HG02884 (cell line): ENCODE results near the gene TMEM248.
"Not testable (repeated sequence)": the region's sequence is repeated elsewhere in the genome, so short reads cannot be mapped to it uniquely, and the experiment has no call there.

Experiments used
- ATAC-seq: cut with Tn5 transposase; IDR thresholded peaks from one replicate; pipeline ENCODE4 v1.9.1; 2021; ENCODE audit warnings: mild to moderate bottlenecking, moderate library complexity; ENCODE audit not compliant: unreplicated experiment

The TMEM248 gene

GRCh38 chr7:66908598-66908997 lies 12.4 kb upstream of the TMEM248 start:
- not testable (repeated sequence) for ATAC-seq

DNA sequence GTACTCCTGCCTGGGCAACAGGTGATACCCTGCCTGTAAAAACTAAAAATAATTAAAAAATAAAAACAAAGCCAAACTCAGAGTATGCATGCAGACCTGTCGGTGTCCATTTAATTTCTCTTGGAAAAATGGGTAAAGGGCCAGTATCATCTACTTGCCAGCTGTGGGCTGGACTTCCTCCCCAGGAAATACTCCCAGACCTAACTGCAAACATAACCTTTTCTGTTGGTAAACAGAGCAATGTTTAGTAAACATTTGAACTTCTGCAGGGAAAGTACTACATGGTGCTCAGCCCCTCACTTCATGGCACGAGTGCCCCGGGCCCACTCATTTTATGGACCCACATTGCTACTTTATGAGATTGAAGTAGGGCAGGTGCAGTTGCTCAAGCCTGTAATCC lies 10.2 kb upstream of the TMEM248 start:
- no peak for ATAC-seq

GRCh38 chr7:66911191-66911590 lies 9.8 kb upstream of the TMEM248 start:
- ATAC-seq: not testable (repeated sequence)

DNA sequence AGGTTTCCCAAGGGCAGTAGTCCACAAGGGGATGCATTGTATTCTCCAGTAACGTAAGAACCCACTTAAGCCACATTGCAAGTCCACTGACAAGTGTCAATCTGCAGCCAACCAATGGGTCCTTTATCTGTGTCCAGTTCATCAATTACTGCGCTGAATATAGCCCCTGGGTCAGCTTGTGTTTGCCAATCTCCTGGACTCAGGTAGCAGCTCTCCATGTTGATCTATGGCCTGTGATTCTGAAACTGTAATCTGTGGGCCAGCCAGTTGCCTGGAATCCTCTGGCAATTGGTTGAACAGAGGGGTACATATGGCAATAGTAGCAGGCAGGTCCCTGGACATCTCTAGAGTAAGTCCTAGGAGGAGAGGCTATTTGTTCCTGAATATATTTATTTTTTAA lies 8.8 kb upstream of the TMEM248 start:
- ATAC-seq: no peak

DNA sequence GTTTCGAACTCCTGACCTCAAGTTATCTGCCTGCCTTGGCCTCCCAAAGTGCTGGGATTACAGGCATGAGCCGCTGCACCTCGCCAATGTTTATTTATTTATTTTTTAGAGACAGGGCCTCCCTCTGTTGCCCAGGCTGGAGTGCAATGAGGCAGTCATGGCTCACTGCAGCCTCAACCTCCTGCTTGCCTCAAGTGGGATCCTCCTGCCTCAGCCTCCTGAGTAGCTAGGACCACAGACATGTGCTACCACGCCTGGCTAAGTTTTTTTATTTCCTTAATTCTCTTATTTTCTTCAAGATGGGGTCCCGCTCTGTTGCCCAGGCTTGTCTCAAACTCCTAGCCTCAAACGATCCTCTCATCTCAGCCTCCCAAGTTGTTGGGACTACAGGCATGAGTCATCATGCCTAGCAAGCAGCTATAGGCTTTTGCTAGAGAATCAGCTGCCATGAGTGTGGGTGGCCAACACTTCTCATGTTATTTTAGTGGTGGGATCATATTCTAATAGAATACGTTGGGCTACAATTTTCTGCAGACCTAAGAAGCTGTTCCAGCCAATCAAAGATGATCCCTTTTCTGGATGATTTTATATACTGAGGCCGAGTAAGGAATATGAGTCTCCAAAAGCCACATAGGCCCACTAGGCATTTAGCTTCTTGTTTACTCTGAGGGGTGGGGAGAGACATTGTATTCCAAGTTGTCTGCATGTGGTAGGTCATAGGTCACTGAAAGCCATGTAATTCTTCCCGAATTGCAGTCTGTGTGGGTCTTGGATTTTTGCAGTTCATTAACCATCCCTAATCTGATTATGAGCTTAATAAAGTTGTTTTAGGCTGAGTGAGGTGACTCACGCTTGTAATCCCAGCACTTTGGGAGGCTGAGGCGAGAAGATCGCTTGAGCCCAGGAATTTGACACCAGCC lies 7.6 kb upstream of the TMEM248 start:
- ATAC-seq: no peak

DNA sequence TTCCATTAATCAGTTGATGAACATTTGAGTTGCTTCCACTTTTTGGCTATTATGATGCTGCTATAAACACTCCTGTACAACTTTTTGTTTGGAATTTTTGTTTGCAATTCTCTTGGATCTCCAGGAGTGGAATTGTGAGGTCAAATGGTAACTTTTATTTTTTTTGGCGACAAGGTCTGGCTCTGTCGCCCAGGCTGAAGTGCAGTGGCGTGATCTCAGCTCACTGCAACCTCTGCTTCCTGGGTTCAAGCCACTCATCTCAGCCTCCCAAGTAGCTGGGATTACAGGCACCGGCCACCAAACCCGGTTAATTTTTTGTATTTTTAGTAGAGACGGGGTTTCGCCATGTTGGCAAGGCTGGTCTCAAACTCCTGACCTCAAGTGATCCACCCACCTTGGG lies 3.1 kb upstream of the TMEM248 start:
- not testable (repeated sequence) for ATAC-seq

DNA sequence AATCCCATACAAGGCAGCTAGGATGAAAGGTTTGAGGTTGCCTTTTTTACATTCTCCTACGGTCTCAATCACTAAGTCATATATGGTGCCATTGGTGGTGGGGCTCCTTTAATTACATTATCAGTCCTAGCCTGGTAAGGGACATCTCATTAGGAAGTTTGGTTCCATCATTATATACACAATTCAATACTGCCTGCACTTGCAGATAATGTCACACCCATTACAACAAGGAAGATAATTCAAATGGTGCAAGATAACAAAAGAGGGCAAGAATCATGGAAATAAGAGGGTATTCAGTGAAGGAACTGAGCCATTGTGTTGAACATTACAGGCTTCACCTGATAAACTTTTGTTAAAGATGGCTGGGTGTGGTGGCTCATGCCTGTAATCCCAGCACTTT lies 1.7 kb upstream of the TMEM248 start:
- no peak for ATAC-seq

GRCh38 chr7:66919704-66920103 lies 1.3 kb upstream of the TMEM248 start:
- no peak for ATAC-seq

DNA sequence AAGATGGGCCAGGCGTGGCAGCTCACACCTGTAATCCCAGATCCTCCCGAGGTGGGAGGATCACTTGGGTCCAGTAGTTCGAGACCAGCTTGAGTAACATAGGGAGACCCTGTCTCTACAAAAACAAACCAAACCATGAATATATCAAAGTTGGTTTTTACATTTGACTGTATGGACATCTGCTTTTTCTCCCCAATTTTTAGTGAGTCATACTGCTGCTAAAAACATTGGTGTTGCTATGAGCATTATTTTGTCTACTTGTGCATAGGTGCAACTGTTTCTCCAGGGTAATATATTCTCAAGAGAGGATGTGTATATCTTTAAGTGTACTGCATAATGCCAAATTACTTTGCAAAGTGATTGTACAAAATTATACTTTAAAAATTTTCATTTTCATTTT lies 769 bp upstream of the TMEM248 start:
- no peak for ATAC-seq

GRCh38 chr7:66921396-66921917 lies 432 bp downstream of the TMEM248 start:
- peak; percentile 14 for ATAC-seq

DNA sequence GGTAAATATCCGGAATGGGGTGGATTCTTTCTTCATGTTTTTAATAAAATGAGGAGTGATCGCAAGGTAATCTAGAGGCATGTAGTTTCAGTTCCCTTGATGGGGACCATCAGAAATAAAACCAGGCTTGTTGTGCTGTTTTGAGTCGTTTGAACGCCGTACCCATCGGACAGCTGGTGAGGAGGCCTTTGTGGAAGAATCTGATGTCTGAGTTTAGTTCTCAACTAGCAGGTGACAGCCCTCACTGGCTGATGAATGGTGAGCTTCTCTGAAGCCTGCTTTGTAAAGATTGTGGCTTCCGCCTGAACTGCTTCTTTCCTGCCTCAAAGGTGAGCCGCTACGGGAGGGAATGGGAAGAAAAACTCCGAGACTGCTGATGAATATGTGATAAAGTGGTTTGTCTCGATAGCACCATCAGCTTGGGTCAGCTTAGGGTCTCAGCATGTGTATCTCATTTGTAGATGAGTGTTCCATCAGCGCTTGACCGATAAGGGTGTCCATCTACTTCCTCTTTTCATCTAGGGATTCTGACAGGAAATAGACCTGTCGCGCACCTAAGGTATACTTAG lies 977 bp downstream of the TMEM248 start:
- no peak for ATAC-seq

DNA sequence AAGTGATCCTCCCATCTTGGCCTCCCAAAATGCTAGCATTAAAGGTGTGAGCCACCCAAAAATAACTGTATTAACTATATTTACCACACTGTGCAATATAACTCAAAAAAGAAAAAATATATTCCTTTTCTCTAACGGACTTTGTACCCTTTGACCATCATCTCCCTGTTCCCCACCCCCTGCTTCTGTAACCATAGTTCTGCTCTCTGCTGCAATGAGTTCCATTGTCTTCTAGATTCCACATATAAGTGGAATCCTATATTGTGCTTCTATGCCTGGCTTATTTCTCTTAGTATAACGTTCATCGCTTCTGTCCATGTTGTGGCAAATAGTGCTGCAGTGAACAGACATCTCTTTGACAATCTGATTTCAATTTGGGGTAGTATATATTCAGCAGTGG lies 4.2 kb downstream of the TMEM248 start:
- no peak for ATAC-seq

DNA sequence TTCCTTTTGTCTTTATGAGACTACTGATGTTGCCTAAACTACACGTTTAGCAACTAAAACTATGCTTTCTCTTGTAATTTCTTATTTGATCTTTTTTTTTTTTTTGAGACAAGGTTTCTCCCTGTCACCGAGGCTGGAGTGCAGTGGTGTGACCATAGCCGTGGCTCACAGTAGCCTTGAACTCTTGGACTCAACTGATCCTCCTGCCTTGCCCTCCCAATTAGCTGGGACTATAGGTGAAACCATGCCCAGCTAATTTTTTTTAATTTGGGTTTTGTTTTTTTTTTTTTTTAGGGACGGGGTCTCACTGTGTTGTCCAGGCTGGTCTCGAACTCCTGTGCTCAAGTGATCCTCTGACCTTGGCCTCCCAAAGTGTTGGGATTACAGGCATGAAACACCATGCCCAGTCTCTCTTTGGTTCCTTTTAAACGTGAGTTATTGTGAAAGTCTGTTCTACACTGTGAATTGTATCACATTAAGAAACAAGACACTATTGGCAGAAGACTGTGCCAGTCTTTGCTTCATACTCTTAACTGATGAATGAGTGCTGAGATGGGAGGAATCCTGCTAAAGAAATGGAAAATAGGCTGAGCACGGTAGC lies 6.4 kb downstream of the TMEM248 start:
- no peak for ATAC-seq

DNA sequence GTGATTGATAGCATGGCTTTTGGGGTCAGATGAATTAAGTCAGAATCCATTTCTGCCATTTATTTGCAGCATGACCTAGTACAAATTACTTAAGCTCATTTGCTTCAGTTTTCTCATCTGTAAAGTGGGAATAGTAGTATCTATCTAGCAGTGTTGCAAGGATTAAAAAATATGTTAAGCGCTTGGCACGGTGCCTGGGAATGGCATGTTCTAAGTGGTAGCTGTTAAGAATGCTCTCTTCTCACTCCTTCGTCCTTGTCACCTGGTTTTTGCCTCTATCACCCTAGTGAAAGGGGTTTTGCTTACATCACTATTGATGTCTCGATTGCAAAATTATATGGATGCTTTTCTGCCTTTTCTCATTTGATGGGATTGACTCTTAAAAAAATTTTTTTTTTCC lies 7.4 kb downstream of the TMEM248 start:
- no peak for ATAC-seq

DNA sequence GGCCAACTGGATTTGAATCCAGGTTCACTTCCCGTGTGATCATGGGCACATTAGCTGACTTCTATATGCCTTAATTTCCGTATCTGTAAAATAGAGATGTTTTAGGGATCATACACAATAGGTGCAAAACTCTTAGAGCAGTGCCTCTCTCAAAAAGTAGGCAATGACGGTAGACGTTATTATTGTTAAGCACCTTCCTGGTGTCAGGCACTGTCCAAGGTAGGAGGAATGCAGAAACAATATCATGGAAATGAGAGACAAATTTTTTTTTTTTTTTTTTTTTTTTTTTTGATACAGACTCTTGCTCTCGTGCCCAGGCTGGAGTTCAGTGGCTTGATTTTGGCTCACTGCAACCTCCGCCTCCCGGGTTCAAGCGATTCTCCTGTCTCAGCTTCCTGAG lies 8.1 kb downstream of the TMEM248 start:
- no peak for ATAC-seq

GRCh38 chr7:66929935-66930334 lies 8.9 kb downstream of the TMEM248 start:
- ATAC-seq: no peak

DNA sequence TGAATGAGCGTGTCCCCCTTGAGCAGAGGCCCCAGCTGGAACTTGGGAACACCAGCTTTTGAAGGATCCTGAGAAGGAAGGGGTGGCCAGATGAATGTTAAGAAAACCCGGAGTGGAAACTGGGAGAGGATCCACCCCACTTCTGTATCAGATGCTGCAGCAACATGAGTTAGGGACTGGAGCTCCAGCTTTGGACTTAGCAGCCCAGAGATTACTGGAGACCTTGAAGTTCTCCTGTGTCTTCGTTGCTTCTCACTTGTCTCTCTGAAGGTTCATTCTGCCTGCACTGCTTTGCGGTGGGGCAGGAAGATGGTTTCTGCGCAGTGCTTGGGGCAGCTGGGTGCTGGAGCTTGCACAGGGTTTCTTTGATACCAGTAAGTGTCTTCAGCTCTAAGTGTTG lies 9.3 kb downstream of the TMEM248 start:
- ATAC-seq: no peak

DNA sequence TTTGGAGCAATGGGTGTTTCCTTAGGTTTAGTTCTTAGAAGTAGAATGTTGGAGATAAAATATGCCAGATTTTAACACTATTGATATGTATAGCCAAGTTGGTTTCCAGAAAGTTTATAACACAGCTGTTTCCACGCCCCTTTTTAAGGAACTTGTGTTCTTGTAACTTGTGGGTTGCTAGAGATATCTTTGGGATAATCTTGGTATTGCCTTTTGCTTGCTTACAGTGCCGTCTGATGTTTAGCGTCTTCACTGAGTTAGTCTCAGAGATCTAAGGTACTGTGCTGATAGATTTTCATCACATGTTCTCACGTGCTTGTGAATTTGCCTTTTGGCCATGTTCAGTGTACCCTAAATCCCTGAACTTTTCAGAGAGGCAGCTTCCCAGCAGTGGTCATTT lies 12.4 kb downstream of the TMEM248 start:
- ATAC-seq: no peak

DNA sequence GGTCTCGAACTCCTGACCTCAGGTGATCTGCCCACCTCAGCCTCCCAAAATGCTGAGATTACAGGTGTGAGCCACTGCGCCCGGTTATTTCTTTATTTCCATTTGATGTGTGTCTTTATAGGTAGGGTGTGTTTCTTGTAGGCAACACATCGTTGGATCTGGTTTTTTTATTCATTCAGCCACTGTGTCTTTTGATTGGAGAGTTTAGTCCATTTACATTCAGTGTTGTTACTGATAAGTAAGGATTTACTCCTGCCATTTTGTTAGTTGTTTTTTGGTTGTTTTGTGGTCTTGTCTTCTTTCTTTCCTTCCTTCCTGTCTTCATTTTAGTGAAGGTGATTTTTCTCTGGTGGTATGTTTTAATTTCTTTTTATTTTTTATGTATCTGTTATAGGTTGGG lies 16.9 kb downstream of the TMEM248 start:
- ATAC-seq: no peak

- ATAC-seq: no peak
Observed at GRCh38 chr7:66939325-66939724, 18.3 kb downstream of the TMEM248 start.

DNA sequence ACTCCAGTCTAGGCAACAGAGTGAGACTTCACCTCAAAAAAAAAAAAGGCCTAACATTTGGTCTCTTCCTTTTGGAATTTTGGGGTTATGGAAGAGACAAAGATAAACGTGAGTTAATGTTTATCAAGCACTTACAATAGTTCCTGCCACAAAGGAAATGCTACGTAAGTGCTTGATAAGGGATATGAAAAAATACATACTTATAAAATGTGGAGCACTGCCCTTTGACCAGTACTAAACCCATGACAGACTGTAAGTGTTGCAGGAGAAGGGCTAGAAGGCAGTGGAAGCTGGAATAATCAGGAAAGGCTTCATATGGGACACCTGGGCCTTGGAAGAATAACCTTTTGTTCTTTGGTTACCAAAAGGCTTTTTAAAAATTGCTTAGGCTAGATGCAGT lies 25.5 kb downstream of the TMEM248 start:
- no peak for ATAC-seq
